Endothelial cell of umbilical vein (primary cell): Measurements from ENCODE around the gene YWHAE. TPM values are rescaled to one million over a fixed set of nuclear protein-coding genes. Genes with fewer than 3 reads are reported as not detected.
"Not testable (repeated sequence)": the region's sequence is repeated elsewhere in the genome, so short reads cannot be mapped to it uniquely, and the experiment has no call there.

Source experiments
- BruUV-seq: library from RNA; stranded (reverse); fragments of 400-500 nt; replicated peaks from 2 replicates; lab custom pipeline; 2021; lab: Mats Ljungman, UMichigan
- CTCF ChIA-PET: fragments of 300-600, 350-600 bp; sonication (Branson Sonifier 250); formaldehyde crosslinking; loops from one replicate; lab custom pipeline; 2021; ENCODE audit warnings: antibody characterized with exemption, inconsistent platforms; lab: Charles Lee
- POLR2A ChIA-PET: fragments of 300-600, 350-600 bp; sonication (Branson Sonifier 250); formaldehyde crosslinking; loops from one replicate; lab custom pipeline; 2021; ENCODE audit warnings: antibody characterized with exemption, inconsistent platforms; lab: Charles Lee
- DNase-seq: peaks from one replicate; pipeline ENCODE4 v3.0.0-alpha.2; 2011; ENCODE audit warnings: low read depth, low spot score
- FAIRE-seq: peaks from 2 replicates; lab custom pipeline; 2011; peaks lifted over from hg19 to GRCh38; lab: Jason Lieb, UNC
- H2AFZ ChIP-seq: 2 replicates; pipeline ENCODE4 v1.6.0; 2012; ENCODE audit warnings: low read depth, low read length, control low read depth, inconsistent platforms
- H3K27ac ChIP-seq: 2 replicates; pipeline ENCODE4 v1.5.1; 2011; ENCODE audit warnings: low read depth, mild to moderate bottlenecking, control low read depth, low read length, moderate library complexity; ENCODE audit not compliant: insufficient read depth
- H3K27me3 ChIP-seq, 2 experiments: 2 replicates each; pipeline versions ENCODE4 v1.6.0 to v1.6.1; 2011; ENCODE audit warnings: low read length in 2 of 2, mixed read lengths in 1 of 2; ENCODE audit not compliant: control insufficient read depth in 2 of 2, insufficient read depth in 2 of 2
- H3K36me3 ChIP-seq, 2 experiments: 2 replicates in 1 of 2; 3 replicates in 1 of 2; pipeline ENCODE4 v1.5.1; 2011; ENCODE audit warnings: low read length in 2 of 2, mild to moderate bottlenecking in 1 of 2, moderate library complexity in 1 of 2; ENCODE audit not compliant: control insufficient read depth in 2 of 2, insufficient read depth in 2 of 2; ENCODE audit errors: extremely low read depth in 1 of 2
- H3K4me1 ChIP-seq: 3 replicates; pipeline ENCODE4 v1.5.1; 2011; ENCODE audit warnings: mild to moderate bottlenecking, low read length; ENCODE audit not compliant: control insufficient read depth, insufficient read depth; ENCODE audit errors: extremely low read depth
- H3K4me2 ChIP-seq: 2 replicates; pipeline ENCODE4 v1.6.1; 2011; ENCODE audit warnings: low read length, control low read depth, mixed read lengths; ENCODE audit not compliant: insufficient read depth
- H3K4me3 ChIP-seq, 3 experiments: fragments of 200-600 bp in 1 of 3; sonication (generic), shearing (Covaris generic) in 1 of 3; replicated peaks in 1 of 3; 2 replicates each; pipeline ENCODE4 v1.5.1; 2011 to 2016; ENCODE audit warnings: control low read depth in 3 of 3, low read length in 3 of 3, mild to moderate bottlenecking in 2 of 3, inconsistent platforms in 1 of 3, low read depth in 1 of 3, moderate library complexity in 1 of 3; ENCODE audit not compliant: insufficient read depth in 1 of 3
- H3K79me2 ChIP-seq: 2 replicates; pipeline ENCODE4 v1.6.0; 2012; ENCODE audit warnings: low read length, inconsistent platforms; ENCODE audit not compliant: control insufficient read depth, insufficient read depth
- H3K9ac ChIP-seq: replicated peaks from 2 replicates; pipeline ENCODE3; 2011; ENCODE audit warnings: low read length, control low read depth; ENCODE audit not compliant: insufficient read depth; ENCODE audit errors: extremely low read depth
- H3K9me1 ChIP-seq: replicated peaks from 3 replicates; pipeline ENCODE4 v1.6.0; 2011; ENCODE audit warnings: mild to moderate bottlenecking, low read length; ENCODE audit not compliant: control insufficient read depth, insufficient read depth; ENCODE audit errors: extremely low read depth
- H3K9me3 ChIP-seq: replicated peaks from 2 replicates; pipeline ENCODE4 v1.5.1; 2012; ENCODE audit warnings: low read length, inconsistent platforms; ENCODE audit not compliant: control insufficient read depth, insufficient read depth
- H4K20me1 ChIP-seq: replicated peaks from 2 replicates; pipeline ENCODE3; 2011; ENCODE audit warnings: mild to moderate bottlenecking, low read length; ENCODE audit not compliant: control insufficient read depth, insufficient read depth; ENCODE audit errors: extremely low read depth
- CTCF ChIP-seq, 2 donors: IDR thresholded peaks; 1 replicate in 1 of 2; 2 replicates in 1 of 2; pipeline ENCODE4 v1.5.1; 2011; ENCODE audit warnings: low read length in 2 of 2, mild to moderate bottlenecking in 2 of 2, moderate library complexity in 2 of 2, control low read depth in 1 of 2, inconsistent platforms in 1 of 2, low read depth in 1 of 2; ENCODE audit not compliant: insufficient read depth in 1 of 2; ENCODE audit errors: extremely low read depth in 1 of 2
- EZH2 ChIP-seq: IDR thresholded peaks from 2 replicates; pipeline ENCODE4 v1.6.1; 2012; ENCODE audit warnings: borderline replicate concordance, low read depth, mild to moderate bottlenecking, moderate library complexity, low read length, inconsistent platforms; ENCODE audit not compliant: severe bottlenecking
- FOS ChIP-seq: IDR thresholded peaks from 2 replicates; pipeline ENCODE4 v1.6.1; 2011; ENCODE audit warnings: mild to moderate bottlenecking, low read length, moderate library complexity, borderline replicate concordance; ENCODE audit not compliant: insufficient read depth
- GATA2 ChIP-seq: IDR thresholded peaks from 2 replicates; pipeline ENCODE4 v1.7.0; 2011; ENCODE audit warnings: low read depth, mild to moderate bottlenecking, moderate library complexity, mixed read lengths, low read length; ENCODE audit not compliant: insufficient read length, insufficient read depth
- JUN ChIP-seq: IDR thresholded peaks from 2 replicates; pipeline ENCODE4 v1.6.1; 2011; ENCODE audit warnings: borderline replicate concordance, low read depth; ENCODE audit not compliant: insufficient read length, insufficient read depth
- MAX ChIP-seq: IDR thresholded peaks from 2 replicates; pipeline ENCODE4 v1.6.1; 2011; ENCODE audit not compliant: insufficient read depth, insufficient read length
- MYC ChIP-seq: IDR thresholded peaks from one replicate; pipeline ENCODE4 v1.6.1; 2011; ENCODE audit warnings: mild to moderate bottlenecking, low read depth, low read length
- POLR2A ChIP-seq: IDR thresholded peaks from 2 replicates; pipeline ENCODE4 v1.6.1; 2012; ENCODE audit warnings: low read depth, mild to moderate bottlenecking, control low read depth, low read length
- POLR2AphosphoS5 ChIP-seq: IDR thresholded peaks from 2 replicates; pipeline ENCODE4 v1.6.1; 2012; ENCODE audit warnings: low read depth, mild to moderate bottlenecking, control low read depth, low read length, moderate library complexity; ENCODE audit not compliant: insufficient read depth
- dilution Hi-C: fragments of 300-500 bp; cut with MboI; formaldehyde crosslinking; loops from one replicate; pipeline ENCODE4 v1.15.0; 2019; ENCODE audit warnings: low sequenced_read_pairs; ENCODE audit not compliant: extremely low pct_ligation_motif_present
- intact Hi-C: fragments of 100-400 bp; cut with micrococcal nuclease; formaldehyde crosslinking; loops from one replicate; pipeline ENCODE4 v1.10.0; 2022
- polyA plus RNA-seq, 4 experiments: library from polyadenylated mRNA; depleted of rRNA in 3 of 4; stranded (reverse) in 3 of 4; unstranded in 1 of 4; fragments of >200 nt; gene quantifications; 2 replicates each; pipeline versions ENCODE4 v1.2.1 to v1.2.3, GENCODE V29; 2011 to 2012; ENCODE audit warnings: missing spikeins in 1 of 4
- total RNA-seq: library from RNA; stranded (reverse); gene quantifications from 2 replicates; pipeline ENCODE4 v1.2.3, GENCODE V29; 2021

The YWHAE gene
- total and polyA plus RNA-seq, 2 donors (not counting 3 experiments of a cell fraction or from before 2014, with no cell fraction given): 396 to 819 TPM

- Histone ChIP-seq H3K27ac (peak overlapping the region; percentile 85), H2AFZ (no peak overlapping the region), H3K4me1 (peaks cover 16% of the 10 kb centered on the region), H3K9me1 (no peaks in the 10 kb centered on the region), H3K27me3 (no peaks in the 10 kb centered on the region), H3K9me3 (no peaks in the 10 kb centered on the region), H4K20me1 (peaks cover 7% of the 10 kb centered on the region), H3K9ac (no peak overlapping the region), H3K36me3 (peaks cover 0 to 2% of the 10 kb centered on the region in 2 experiments), H3K4me3 (no peak overlapping the region), H3K4me2 (no peak overlapping the region), H3K79me2 (peaks cover 92% of the 10 kb centered on the region)
- intact Hi-C loops: loop anchor here (2.0 kb wide), 1 partner anchor 23 kb away; no protein-coding TSS in a partner anchor
- no peak for FAIRE-seq
- no peak for DNase-seq
- TF ChIP-seq GATA2 (no peak), MAX (no peak), POLR2AphosphoS5 (no peak), POLR2A (no peak), CTCF (IDR thresholded peaks at IDR 0.05; ENCODE audit: extremely low read depth in 1 of 2, insufficient read depth in 1 of 2, low read depth in 1 of 2, low read length in 2 of 2) (no peak), EZH2 (no peak), FOS (no peak), MYC (no peak), JUN (no peak)
- ChIA-PET POLR2A (no interaction called here), CTCF (no interaction called here)
- BruUV-seq: no TSS peak
- dilution Hi-C loops: no loop called here
Measured at GRCh38 chr17:1446201-1446600, 46.2 kb upstream of the YWHAE start.

- POLR2A ChIA-PET, CTCF ChIA-PET, H3K9ac ChIP-seq, H3K27me3 ChIP-seq, H3K9me3 ChIP-seq, H3K4me3 ChIP-seq, H4K20me1 ChIP-seq, H3K4me2 ChIP-seq, H3K36me3 ChIP-seq, H3K27ac ChIP-seq, DNase-seq, H3K9me1 ChIP-seq, dilution Hi-C loops, FAIRE-seq, H2AFZ ChIP-seq, BruUV-seq: not testable (repeated sequence)
- Histone ChIP-seq H3K79me2 (peaks cover 92% of the 10 kb centered on the region), H3K4me1 (peaks cover 16% of the 10 kb centered on the region)
- intact Hi-C loops: loop anchor here (2.0 kb wide), 1 partner anchor 23 kb away; no protein-coding TSS in a partner anchor
Measured at GRCh38 chr17:1445695-1446094, 45.7 kb upstream of the YWHAE start.

DNA sequence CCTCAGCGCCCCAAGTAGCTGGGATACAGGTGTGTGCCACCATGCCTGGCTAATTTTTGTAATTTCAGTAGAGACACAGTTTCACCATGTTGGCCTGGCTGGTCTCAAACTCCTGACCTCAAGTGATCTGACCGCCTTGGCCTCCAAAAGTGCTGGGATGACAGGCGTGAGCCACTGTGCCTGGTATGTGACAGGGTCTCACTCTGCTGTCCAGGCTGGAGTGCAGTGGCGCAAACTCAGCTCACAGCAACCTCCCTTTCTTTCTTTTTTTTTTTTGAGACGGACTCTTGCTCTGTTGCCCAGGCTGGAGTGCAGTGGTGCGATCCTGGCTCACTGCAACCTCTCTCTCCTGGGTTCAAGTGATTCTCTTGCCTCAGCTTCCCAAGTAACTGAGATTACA is 42.7 kb upstream of the YWHAE start:
- H3K9ac ChIP-seq, dilution Hi-C loops, DNase-seq, H2AFZ ChIP-seq, H3K36me3 ChIP-seq, H3K9me3 ChIP-seq, intact Hi-C loops, H3K9me1 ChIP-seq, FAIRE-seq, H3K4me2 ChIP-seq, BruUV-seq, H3K27ac ChIP-seq, H3K4me3 ChIP-seq, H4K20me1 ChIP-seq, H3K27me3 ChIP-seq, POLR2A ChIA-PET: not testable (repeated sequence)
- Histone ChIP-seq H3K4me1 (peaks cover 11% of the 10 kb centered on the region), H3K79me2 (peaks cover 89% of the 10 kb centered on the region)
- CTCF ChIA-PET: interaction anchor here (2.8 kb wide), 1 partner anchor 77 kb away, joined by 11 read pairs; no protein-coding TSS in a partner anchor
